H1 (cell line): ENCODE results near the gene RANBP17. TPM values are rescaled to one million over a fixed set of nuclear protein-coding genes. Genes with fewer than 3 reads are reported as not detected.

ENCODE experiments used
- CTCF ChIA-PET: fragments of 300-600 bp; sonication (Branson Sonifier 250); formaldehyde crosslinking; loops from one replicate; lab custom pipeline; 2021; ENCODE audit not compliant: partially characterized antibody; lab: Charles Lee
- POLR2A ChIA-PET: fragments of 300-600 bp; sonication (Branson Sonifier 250); formaldehyde crosslinking; loops from one replicate; lab custom pipeline; 2021; ENCODE audit warnings: inconsistent platforms; ENCODE audit not compliant: partially characterized antibody; lab: Charles Lee
- DNase-seq, 2 experiments: peaks; one replicate each; pipeline versions ENCODE4 v3.0.0 to v3.0.0-alpha.2; 2010 to 2022; ENCODE audit warnings: low spot score in 2 of 2, low read depth in 1 of 2, mixed read lengths in 1 of 2
- FAIRE-seq: peaks from 2 replicates; lab custom pipeline; 2011; peaks lifted over from hg19 to GRCh38; lab: Jason Lieb, UNC
- H2AFZ ChIP-seq: 2 replicates; pipeline ENCODE4 v1.8.1; 2012; ENCODE audit warnings: low read length, inconsistent platforms
- H2AK5ac ChIP-seq: 2 replicates; pipeline ENCODE4 v1.6.1; 2013; ENCODE audit warnings: low read depth, low read length
- H2BK120ac ChIP-seq: replicated peaks from 2 replicates; pipeline ENCODE3; 2013; ENCODE audit warnings: low read depth, low read length, inconsistent platforms
- H2BK12ac ChIP-seq: 2 replicates; pipeline ENCODE4 v1.6.1; 2013; ENCODE audit warnings: low read depth, low read length
- H2BK15ac ChIP-seq: 2 replicates; pipeline ENCODE4 v1.6.1; 2013; ENCODE audit warnings: low read length
- H2BK20ac ChIP-seq: 2 replicates; pipeline ENCODE4 v1.6.1; 2013; ENCODE audit warnings: low read length
- H2BK5ac ChIP-seq: 2 replicates; pipeline ENCODE4 v1.6.1; 2013; ENCODE audit warnings: low read depth, low read length
- H3K14ac ChIP-seq: 2 replicates; pipeline ENCODE4 v1.6.1; 2013; ENCODE audit warnings: inconsistent platforms; ENCODE audit not compliant: insufficient read length
- H3K18ac ChIP-seq: 2 replicates; pipeline ENCODE4 v1.6.1; 2013; ENCODE audit warnings: low read length; ENCODE audit errors: extremely low read depth
- H3K23ac ChIP-seq: 2 replicates; pipeline ENCODE4 v1.6.1; 2013; ENCODE audit warnings: inconsistent platforms; ENCODE audit not compliant: insufficient read length
- H3K23me2 ChIP-seq: 2 replicates; pipeline ENCODE4 v1.6.1; 2013; ENCODE audit warnings: low read depth, low read length
- H3K27ac ChIP-seq: 2 replicates; pipeline ENCODE4 v1.6.1; 2011; ENCODE audit warnings: low read depth, low read length, inconsistent platforms
- H3K27me3 ChIP-seq, 4 experiments: replicated peaks in 1 of 4; 1 replicate in 1 of 4; 2 replicates in 3 of 4; pipeline versions ENCODE4 v1.6.1 to v1.8.1; 2011 to 2013; ENCODE audit warnings: low read length in 3 of 4, mild to moderate bottlenecking in 3 of 4, inconsistent platforms in 2 of 4, mixed read lengths in 2 of 4, moderate library complexity in 1 of 4; ENCODE audit not compliant: control insufficient read depth in 3 of 4, insufficient read depth in 3 of 4; ENCODE audit errors: extremely low read depth in 1 of 4
- H3K36me3 ChIP-seq, 4 experiments: 2 replicates each; pipeline versions ENCODE4 v1.6.1 to v1.8.1; 2011 to 2013; ENCODE audit warnings: mild to moderate bottlenecking in 4 of 4, low read length in 3 of 4, moderate library complexity in 2 of 4, control low read depth in 1 of 4, inconsistent platforms in 1 of 4; ENCODE audit not compliant: insufficient read depth in 4 of 4, control insufficient read depth in 2 of 4
- H3K4ac ChIP-seq: replicated peaks from 2 replicates; pipeline ENCODE3; 2013; ENCODE audit warnings: low read length, low read depth, mixed read lengths, inconsistent platforms; ENCODE audit not compliant: insufficient read length
- H3K4me1 ChIP-seq, 4 experiments: replicated peaks in 1 of 4; 1 replicate in 1 of 4; 2 replicates in 3 of 4; pipeline versions ENCODE4 v1.6.1 to v1.8.1; 2011 to 2013; ENCODE audit warnings: low read length in 3 of 4, inconsistent platforms in 2 of 4, mixed read lengths in 1 of 4; ENCODE audit not compliant: insufficient read depth in 4 of 4, control insufficient read depth in 3 of 4
- H3K4me2 ChIP-seq, 2 experiments: 2 replicates each; pipeline versions ENCODE4 v1.6.1 to v1.8.1; 2011 to 2013; ENCODE audit warnings: low read depth in 2 of 2, low read length in 2 of 2, control low read depth in 1 of 2, inconsistent platforms in 1 of 2, mild to moderate bottlenecking in 1 of 2; ENCODE audit not compliant: insufficient read depth in 1 of 2
- H3K4me3 ChIP-seq, 4 experiments: fragments of 200-600, 300-600 bp in 1 of 4; sonication (generic), shearing (Covaris generic), sonication (Bioruptor Twin) in 1 of 4; 2 replicates each; pipeline versions ENCODE4 v1.5.1 to v1.8.1; 2011 to 2016; ENCODE audit warnings: low read length in 4 of 4, low read depth in 3 of 4, control low read depth in 2 of 4, inconsistent platforms in 2 of 4, mild to moderate bottlenecking in 2 of 4, mixed read lengths in 1 of 4, moderate library complexity in 1 of 4; ENCODE audit not compliant: insufficient read depth in 2 of 4; ENCODE audit errors: extremely low read depth in 1 of 4
- H3K56ac ChIP-seq: replicated peaks from 2 replicates; pipeline ENCODE3; 2013; ENCODE audit warnings: low read depth, mild to moderate bottlenecking, mixed read lengths, low read length, inconsistent platforms; ENCODE audit not compliant: insufficient read length
- H3K79me1 ChIP-seq: 2 replicates; pipeline ENCODE4 v1.6.1; 2013; ENCODE audit warnings: low read depth, low read length, control low read depth
- H3K79me2 ChIP-seq, 2 experiments: 2 replicates each; pipeline versions ENCODE4 v1.6.1 to v1.8.1; 2012 to 2013; ENCODE audit warnings: low read length in 2 of 2, mild to moderate bottlenecking in 2 of 2, inconsistent platforms in 1 of 2; ENCODE audit not compliant: insufficient read depth in 2 of 2, control insufficient read depth in 1 of 2
- H3K9ac ChIP-seq, 4 experiments: replicated peaks in 1 of 4; 1 replicate in 1 of 4; 2 replicates in 3 of 4; pipeline versions ENCODE4 v1.6.1 to v1.8.1; 2011 to 2013; ENCODE audit warnings: low read depth in 3 of 4, low read length in 3 of 4, control low read depth in 2 of 4, mild to moderate bottlenecking in 2 of 4, moderate library complexity in 2 of 4, inconsistent platforms in 1 of 4; ENCODE audit errors: extremely low read depth in 1 of 4
- H3K9me3 ChIP-seq, 2 experiments: 2 replicates each; pipeline versions ENCODE4 v1.6.1 to v1.8.1; 2012 to 2013; ENCODE audit warnings: mild to moderate bottlenecking in 2 of 2, moderate library complexity in 2 of 2, control low read depth in 1 of 2, inconsistent platforms in 1 of 2, low read depth in 1 of 2, low read length in 1 of 2, mixed read lengths in 1 of 2; ENCODE audit not compliant: insufficient read depth in 2 of 2
- H4K20me1 ChIP-seq, 2 experiments: replicated peaks in 1 of 2; 2 replicates each; pipeline versions ENCODE3 to v1.8.1; 2011 to 2013; ENCODE audit warnings: inconsistent platforms in 2 of 2, low read length in 2 of 2, mild to moderate bottlenecking in 1 of 2; ENCODE audit not compliant: insufficient read depth in 2 of 2, control insufficient read depth in 1 of 2
- H4K5ac ChIP-seq: 2 replicates; pipeline ENCODE4 v1.6.1; 2013; ENCODE audit warnings: low read length, low read depth, mixed read lengths, inconsistent platforms; ENCODE audit not compliant: insufficient read length
- H4K8ac ChIP-seq: 2 replicates; pipeline ENCODE4 v1.8.0; 2013; ENCODE audit warnings: mild to moderate bottlenecking, moderate library complexity, low read length, inconsistent platforms; ENCODE audit not compliant: insufficient read depth; ENCODE audit errors: extremely low read depth
- H4K91ac ChIP-seq: replicated peaks from 2 replicates; pipeline ENCODE3; 2013; ENCODE audit warnings: low read length, mixed read lengths, inconsistent platforms; ENCODE audit not compliant: insufficient read length
- ASH2L ChIP-seq: fragments of 200-600, 300-600 bp; sonication (generic); IDR thresholded peaks from one replicate; pipeline ENCODE4 v1.7.1; 2017; ENCODE audit warnings: low read length
- E2F6 ChIP-seq: IDR thresholded peaks from 2 replicates; pipeline ENCODE4 v1.6.1; 2012; ENCODE audit warnings: inconsistent platforms
- EGR1 ChIP-seq: IDR thresholded peaks from 2 replicates; pipeline ENCODE4 v1.6.1; 2011; ENCODE audit warnings: low read depth, low read length, borderline replicate concordance
- MAX ChIP-seq: IDR thresholded peaks from 2 replicates; pipeline ENCODE4 v1.6.1; 2012; ENCODE audit warnings: inconsistent platforms
- RBBP5 ChIP-seq: IDR thresholded peaks from 2 replicates; pipeline ENCODE4 v1.7.1; 2012; ENCODE audit warnings: low read depth, mild to moderate bottlenecking, inconsistent platforms, low read length, moderate library complexity, borderline replicate concordance
- SP1 ChIP-seq: IDR thresholded peaks from 2 replicates; pipeline ENCODE4 v1.6.1; 2011; ENCODE audit warnings: low read depth, low read length
- SUZ12 ChIP-seq: fragments of 200-600 bp; sonication (generic); IDR thresholded peaks from 2 replicates; pipeline ENCODE4 v1.6.1; 2012; ENCODE audit warnings: mild to moderate bottlenecking, inconsistent platforms, low read length, moderate library complexity, mixed read lengths
- TAF1 ChIP-seq: IDR thresholded peaks from 2 replicates; pipeline ENCODE4 v1.6.1; 2011; ENCODE audit warnings: mild to moderate bottlenecking, low read depth, low read length
- TBP ChIP-seq: IDR thresholded peaks from 2 replicates; pipeline ENCODE4 v1.6.1; 2011; ENCODE audit warnings: low read depth, low read length, improper control_type of control experiment
- WGBS, 2 experiments: shearing (Covaris generic) in 1 of 2; methylation state at CpG; one replicate each; pipeline versions ENCODE4 v1.1.6 to v1.1.7; 2013 to 2015; ENCODE audit warnings: low lambda C conversion rate in 2 of 2, mixed read lengths in 2 of 2, inconsistent platforms in 1 of 2, low coverage in 1 of 2, missing lambda C conversion rate in 1 of 2; ENCODE audit not compliant: insufficient replicate concordance in 2 of 2, insufficient coverage in 1 of 2, insufficient read length in 1 of 2; ENCODE audit errors: extremely low coverage in 1 of 2, missing lambda C conversion rate in 1 of 2; 5-methylcytosine and 5-hydroxymethylcytosine counted together
- polyA plus RNA-seq, 7 experiments: library from polyadenylated mRNA; depleted of rRNA in 3 of 7; stranded (reverse) in 5 of 7; unstranded in 2 of 7; fragments of >200 nt in 5 of 7; fragments of 200-250 nt in 2 of 7; gene quantifications; 1 replicate in 5 of 7; 2 replicates in 1 of 7; 4 replicates in 1 of 7; pipeline versions ENCODE4 v1.2.1 to v1.2.3, GENCODE V29; 2011 to 2013; ENCODE audit warnings: missing spikeins in 2 of 7, mixed read lengths in 2 of 7
- total RNA-seq: library from RNA; stranded (reverse); fragmentation: NEBNext Ultra II Directional; extraction: Animal tissue kit (Norgen Biotek cat#: 25700); gene quantifications from 2 replicates; pipeline ENCODE4 v1.2.1, GENCODE V29; 2021

Gene RANBP17
- total and polyA plus RNA-seq, 2 of the 8 experiments (the other 6 are each of a cell fraction or from before 2014, with no cell fraction given), result 8.6 to 21.3 TPM

DNA sequence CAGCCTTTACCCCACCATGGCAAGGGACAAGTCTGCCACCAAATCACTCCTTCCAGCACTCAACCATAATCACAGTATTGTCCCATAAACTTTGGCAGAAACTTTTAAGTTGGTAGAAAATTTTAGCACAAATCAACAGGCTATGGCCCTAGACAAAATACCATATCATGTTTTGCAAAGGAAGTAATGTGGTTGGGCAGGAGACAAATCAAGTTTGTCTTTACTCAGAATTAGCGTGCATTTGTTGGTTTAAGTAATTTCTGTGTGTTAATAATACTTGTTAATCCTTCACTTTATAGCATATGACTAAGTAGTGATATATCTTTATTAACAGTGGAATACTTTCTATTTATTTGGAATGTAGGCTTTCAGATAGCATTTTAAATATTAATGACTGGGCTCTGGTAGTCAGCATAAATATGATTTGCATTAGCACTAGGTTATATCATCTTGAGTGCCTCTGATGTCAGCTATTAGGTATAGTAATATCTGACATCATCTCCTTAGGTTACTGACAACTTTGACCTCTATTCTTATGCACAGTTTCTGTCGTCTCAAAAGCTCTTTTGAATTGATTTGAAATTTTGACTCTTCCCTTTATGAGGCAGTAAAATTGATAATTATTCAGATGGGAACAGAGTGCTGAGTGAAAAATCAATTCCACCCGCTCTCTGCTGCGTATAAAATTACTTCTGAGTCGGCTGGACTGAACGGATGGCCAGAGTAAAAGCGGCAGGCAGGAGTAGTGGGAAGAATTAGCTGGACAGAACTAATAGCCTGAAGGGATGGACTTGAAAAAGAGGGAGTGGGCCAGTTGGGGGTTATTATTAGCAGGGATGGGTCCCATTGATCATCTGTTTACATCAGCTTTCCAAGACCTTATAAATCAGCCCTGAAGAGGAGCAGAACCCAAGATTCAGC is 407.1 kb downstream of the RANBP17 start:
- no peak overlapping the region for H4K8ac ChIP-seq
- H3K56ac ChIP-seq, result no peak overlapping the region
- no peak overlapping the region for H3K18ac ChIP-seq
- no peak overlapping the region for H2BK5ac ChIP-seq
- FAIRE-seq (no peak), DNase-seq (no peak)
- H4K5ac ChIP-seq, result no peak overlapping the region
- ChIA-PET POLR2A (no interaction called here), CTCF (no interaction called here)
- no peak overlapping the region for H2BK15ac ChIP-seq
- H2AK5ac ChIP-seq, result no peak overlapping the region
- H3K4me3 ChIP-seq, result no peak overlapping the region
- H3K27ac ChIP-seq, result no peak overlapping the region
- no peak overlapping the region for H4K91ac ChIP-seq
- H2BK120ac ChIP-seq, result no peak overlapping the region
- no peak overlapping the region for H3K4me2 ChIP-seq
- H2AFZ ChIP-seq, result no peak overlapping the region
- H3K79me1 ChIP-seq, result no peaks in the 10 kb centered on the region
- no peak overlapping the region for H3K4ac ChIP-seq
- H3K14ac ChIP-seq, result no peak overlapping the region
- H2BK12ac ChIP-seq, result no peak overlapping the region
- H3K27me3 ChIP-seq, result no peaks in the 10 kb centered on the region
- H3K4me1 ChIP-seq, result no peaks in the 10 kb centered on the region
- H2BK20ac ChIP-seq, result no peak overlapping the region
- no peaks in the 10 kb centered on the region for H4K20me1 ChIP-seq
- no peaks in the 10 kb centered on the region for H3K9me3 ChIP-seq
- H3K23ac ChIP-seq, result no peak overlapping the region
- H3K23me2 ChIP-seq, result no peaks in the 10 kb centered on the region; the same call in 1 of the 2 replicates
- no peaks in the 10 kb centered on the region for H3K36me3 ChIP-seq
- H3K9ac ChIP-seq, result no peak overlapping the region
- H3K79me2 ChIP-seq, result no peaks in the 10 kb centered on the region
- 85% methylated on average over 7 of the region's 7 CpGs; no CpG with 5 or more reads in 1 of the 2 experiments for WGBS, 2 experiments
- TF ChIP-seq TAF1 (no peak), MAX (no peak), EGR1 (no peak), SP1 (no peak), ASH2L (no peak), SUZ12 (no peak), E2F6 (no peak), TBP (no peak), RBBP5 (no peak)
